ENCODE results near the gene MTIF3. TPM values are rescaled to one million over a fixed set of nuclear protein-coding genes. Genes with fewer than 3 reads are reported as not detected.

MTIF3 gene
- total RNA-seq, 1 experiment from 2014 or later: 41.8 TPM

GRCh38 chr13:27496536-27497273 lies 46.3 kb upstream of the MTIF3 start:
- intact Hi-C loops (cut with micrococcal nuclease; ENCODE audit: unreplicated experiment): no loop called here
- BruUV-seq (replicated peaks): no TSS peak
- TF ChIP-seq, protein P1, sequence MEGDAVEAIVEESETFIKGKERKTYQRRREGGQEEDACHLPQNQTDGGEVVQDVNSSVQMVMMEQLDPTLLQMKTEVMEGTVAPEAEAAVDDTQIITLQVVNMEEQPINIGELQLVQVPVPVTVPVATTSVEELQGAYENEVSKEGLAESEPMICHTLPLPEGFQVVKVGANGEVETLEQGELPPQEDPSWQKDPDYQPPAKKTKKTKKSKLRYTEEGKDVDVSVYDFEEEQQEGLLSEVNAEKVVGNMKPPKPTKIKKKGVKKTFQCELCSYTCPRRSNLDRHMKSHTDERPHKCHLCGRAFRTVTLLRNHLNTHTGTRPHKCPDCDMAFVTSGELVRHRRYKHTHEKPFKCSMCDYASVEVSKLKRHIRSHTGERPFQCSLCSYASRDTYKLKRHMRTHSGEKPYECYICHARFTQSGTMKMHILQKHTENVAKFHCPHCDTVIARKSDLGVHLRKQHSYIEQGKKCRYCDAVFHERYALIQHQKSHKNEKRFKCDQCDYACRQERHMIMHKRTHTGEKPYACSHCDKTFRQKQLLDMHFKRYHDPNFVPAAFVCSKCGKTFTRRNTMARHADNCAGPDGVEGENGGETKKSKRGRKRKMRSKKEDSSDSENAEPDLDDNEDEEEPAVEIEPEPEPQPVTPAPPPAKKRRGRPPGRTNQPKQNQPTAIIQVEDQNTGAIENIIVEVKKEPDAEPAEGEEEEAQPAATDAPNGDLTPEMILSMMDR (IDR thresholded peaks at IDR 0.05; ENCODE audit: insufficient read depth in 1 of 2, low read depth in 1 of 2, low read length in 1 of 2, severe bottlenecking in 1 of 2, unreplicated experiment in 1 of 2): no peak

DNA sequence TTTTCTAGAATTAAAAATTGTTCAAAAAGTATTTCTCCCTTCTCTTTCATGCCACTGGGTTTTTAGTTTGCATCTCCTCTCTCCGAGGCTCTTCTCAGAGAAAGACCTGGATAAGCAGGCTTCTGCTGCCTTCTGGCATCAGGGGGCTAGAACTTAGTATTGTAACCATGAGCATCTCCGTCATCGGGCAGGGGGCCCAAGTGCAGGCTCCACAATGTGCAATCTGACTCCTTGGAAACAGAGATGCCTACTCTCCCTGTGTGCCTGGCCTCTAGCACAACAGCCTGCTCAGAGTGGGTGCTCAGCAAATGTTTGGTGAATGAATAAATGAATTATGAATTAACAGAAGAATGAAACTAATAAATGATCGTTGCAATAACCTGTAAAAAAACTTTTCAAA lies 45.6 kb upstream of the MTIF3 start:
- H3K27ac Mint-ChIP-seq (ENCODE audit: unreplicated experiment): no peak overlapping the region
- Histone ChIP-seq H3K27me3 (replicated peaks; ENCODE audit: control insufficient read depth, insufficient read depth, low read length) (no peaks in the 10 kb centered on the region), H3K9me3 (no peaks in the 10 kb centered on the region), H3K4me1 (no peaks in the 10 kb centered on the region), H3K36me3 (ENCODE audit: control insufficient read depth, insufficient read depth, low read length) (no peaks in the 10 kb centered on the region), H3K4me3 (ENCODE audit: low read depth, low read length) (no peak overlapping the region)
- no peaks in the 10 kb centered on the region for H3K4me1 Mint-ChIP-seq (ENCODE audit: low read depth, unreplicated experiment)
- POLR2A ChIA-PET: no interaction called here
- no peaks in the 10 kb centered on the region for H3K9me3 Mint-ChIP-seq (ENCODE audit: unreplicated experiment)
- no peak for DNase-seq
- intact Hi-C loops (cut with micrococcal nuclease; ENCODE audit: unreplicated experiment): no loop called here
- H3K4me3 Mint-ChIP-seq (ENCODE audit: unreplicated experiment): no peak overlapping the region
- H3K27me3 Mint-ChIP-seq (ENCODE audit: insufficient read depth, unreplicated experiment): no peaks in the 10 kb centered on the region
- TF ChIP-seq, protein P1 (IDR thresholded peaks at IDR 0.05; ENCODE audit: insufficient read depth in 1 of 2, low read depth in 1 of 2, low read length in 1 of 2, severe bottlenecking in 1 of 2, unreplicated experiment in 1 of 2): no peak
- CTCF ChIA-PET: interaction anchor here (0.8 kb wide), 1 partner anchor 35 kb away, joined by 3 read pairs; no protein-coding TSS in a partner anchor
- no TSS peak for BruUV-seq (replicated peaks)
- H3K36me3 Mint-ChIP-seq (ENCODE audit: insufficient read depth, unreplicated experiment): no peaks in the 10 kb centered on the region

More at GRCh38 chr13:27496536-27497273, 46.3 kb upstream of the MTIF3 start:
- Mint-ChIP-seq H3K27ac (ENCODE audit: unreplicated experiment) (no peak overlapping the region), H3K36me3 (ENCODE audit: insufficient read depth, unreplicated experiment) (no peaks in the 10 kb centered on the region), H3K4me1 (ENCODE audit: low read depth, unreplicated experiment) (no peaks in the 10 kb centered on the region), H3K27me3 (ENCODE audit: insufficient read depth, unreplicated experiment) (no peaks in the 10 kb centered on the region), H3K4me3 (ENCODE audit: unreplicated experiment) (no peak overlapping the region), H3K9me3 (ENCODE audit: unreplicated experiment) (no peaks in the 10 kb centered on the region)
- Histone ChIP-seq H3K9me3 (no peaks in the 10 kb centered on the region), H3K4me3 (ENCODE audit: low read depth, low read length) (no peak overlapping the region), H3K4me1 (no peaks in the 10 kb centered on the region), H3K27me3 (replicated peaks; ENCODE audit: control insufficient read depth, insufficient read depth, low read length) (no peaks in the 10 kb centered on the region), H3K36me3 (ENCODE audit: control insufficient read depth, insufficient read depth, low read length) (no peaks in the 10 kb centered on the region)
- DNase-seq: no peak
- CTCF ChIA-PET: interaction anchor here (0.6 to 0.9 kb wide), 2 partner anchors 9 to 20 kb away, joined by 3 read pairs; no protein-coding TSS in a partner anchor
- POLR2A ChIA-PET: no interaction called here

DNA sequence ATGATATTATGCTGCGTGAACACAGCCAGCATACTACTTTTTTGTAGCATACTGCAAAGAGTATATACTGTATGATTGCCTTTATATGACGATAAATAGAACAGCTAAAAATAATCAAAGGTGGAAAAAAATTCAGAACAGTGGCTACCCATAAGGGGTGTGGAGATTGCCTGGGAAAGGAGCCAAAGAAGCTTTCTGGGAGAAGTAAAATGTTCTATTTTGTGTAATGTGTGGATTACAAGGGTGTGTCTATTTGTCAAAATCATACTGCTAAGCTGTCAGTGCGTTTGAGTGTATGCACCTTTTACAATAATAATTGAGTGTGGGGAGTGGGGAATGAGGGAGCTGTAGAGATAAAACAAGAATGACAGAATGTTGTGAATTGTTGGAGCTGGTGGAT lies 45.2 kb upstream of the MTIF3 start:
- Histone ChIP-seq H3K9me3 (no peaks in the 10 kb centered on the region), H3K27me3 (replicated peaks; ENCODE audit: control insufficient read depth, insufficient read depth, low read length) (no peaks in the 10 kb centered on the region), H3K36me3 (ENCODE audit: control insufficient read depth, insufficient read depth, low read length) (no peaks in the 10 kb centered on the region), H3K4me1 (no peaks in the 10 kb centered on the region), H3K4me3 (ENCODE audit: low read depth, low read length) (no peak overlapping the region)
- Mint-ChIP-seq H3K27ac (ENCODE audit: unreplicated experiment) (no peak overlapping the region), H3K9me3 (ENCODE audit: unreplicated experiment) (no peaks in the 10 kb centered on the region), H3K27me3 (ENCODE audit: insufficient read depth, unreplicated experiment) (no peaks in the 10 kb centered on the region), H3K36me3 (ENCODE audit: insufficient read depth, unreplicated experiment) (no peaks in the 10 kb centered on the region), H3K4me1 (ENCODE audit: low read depth, unreplicated experiment) (no peaks in the 10 kb centered on the region), H3K4me3 (ENCODE audit: unreplicated experiment) (no peak overlapping the region)
- TF ChIP-seq, protein P1 (IDR thresholded peaks at IDR 0.05; ENCODE audit: insufficient read depth in 1 of 2, low read depth in 1 of 2, low read length in 1 of 2, severe bottlenecking in 1 of 2, unreplicated experiment in 1 of 2): no peak
- ChIA-PET POLR2A (no interaction called here), CTCF (interaction anchor here (0.8 kb wide), 1 partner anchor 36 kb away, joined by 3 read pairs; no protein-coding TSS in a partner anchor)
- intact Hi-C loops (cut with micrococcal nuclease; ENCODE audit: unreplicated experiment): no loop called here
- no TSS peak for BruUV-seq (replicated peaks)
- no peak for DNase-seq

Measured in Caco-2 (cell line).